HG03521 (cell line): ENCODE results near the gene MSI2.
"Not testable (repeated sequence)": the region's sequence is repeated elsewhere in the genome, so short reads cannot be mapped to it uniquely, and the experiment has no call there.

Experiments used
- ATAC-seq: cut with Tn5 transposase; IDR thresholded peaks from one replicate; pipeline ENCODE4 v1.9.1; 2021; ENCODE audit warnings: mild to moderate bottlenecking, moderate library complexity; ENCODE audit not compliant: unreplicated experiment

Gene MSI2

GRCh38 chr17:57255776-57256681 is at the start of gene MSI2:
MSI2 (plus strand) TSS chr17:57256523; CDS start chr17:57256743, 220 bp downstream.
- peak; percentile 70 for ATAC-seq

- no peak for ATAC-seq
Measured at GRCh38 chr17:57206928-57207327, 49.4 kb upstream of the MSI2 start.

GRCh38 chr17:57207396-57207795 is 48.9 kb upstream of the MSI2 start:
- ATAC-seq, result no peak

- no peak for ATAC-seq
Measured at GRCh38 chr17:57210224-57210553, 46.1 kb upstream of the MSI2 start.

GRCh38 chr17:57210972-57211411 is 45.3 kb upstream of the MSI2 start:
- no peak for ATAC-seq

GRCh38 chr17:57211543-57211942 is 44.8 kb upstream of the MSI2 start:
- no peak for ATAC-seq

GRCh38 chr17:57213180-57213825 is 43.0 kb upstream of the MSI2 start:
- no peak for ATAC-seq

GRCh38 chr17:57215317-57215716 is 41.0 kb upstream of the MSI2 start:
- no peak for ATAC-seq

GRCh38 chr17:57221366-57222350 is 34.7 kb upstream of the MSI2 start:
- no peak for ATAC-seq

GRCh38 chr17:57222422-57222821 is 33.9 kb upstream of the MSI2 start:
- not testable (repeated sequence) for ATAC-seq

GRCh38 chr17:57225127-57225526 is 31.2 kb upstream of the MSI2 start:
- ATAC-seq, result no peak

GRCh38 chr17:57226793-57227192 is 29.5 kb upstream of the MSI2 start:
- ATAC-seq, result no peak

GRCh38 chr17:57228911-57229310 is 27.4 kb upstream of the MSI2 start:
- no peak for ATAC-seq

- no peak for ATAC-seq
Measured at GRCh38 chr17:57234061-57234738, 22.1 kb upstream of the MSI2 start.

GRCh38 chr17:57234739-57235092 is 21.6 kb upstream of the MSI2 start:
- no peak for ATAC-seq

- no peak for ATAC-seq
Measured at GRCh38 chr17:57235124-57235523, 21.2 kb upstream of the MSI2 start.

- no peak for ATAC-seq
Measured at GRCh38 chr17:57236686-57237299, 19.5 kb upstream of the MSI2 start.

GRCh38 chr17:57240648-57241047 is 15.7 kb upstream of the MSI2 start:
- ATAC-seq, result no peak

GRCh38 chr17:57242148-57242547 is 14.2 kb upstream of the MSI2 start:
- ATAC-seq, result no peak

- ATAC-seq, result no peak
Measured at GRCh38 chr17:57243171-57243622, 13.1 kb upstream of the MSI2 start.
